ENCODE measurements around the gene SSBP2. TPM values are rescaled to one million over a fixed set of nuclear protein-coding genes. Genes with fewer than 3 reads are reported as not detected.
"Not testable (repeated sequence)": the region's sequence is repeated elsewhere in the genome, so short reads cannot be mapped to it uniquely, and the experiment has no call there.

The SSBP2 gene
- total RNA-seq, 1 donor from 2014 or later = 24.3 TPM

GRCh38 chr5:81592085-81592484 lies 158.8 kb downstream of the SSBP2 start:
- intact Hi-C loops (cut with micrococcal nuclease); H3K4me3 Mint-ChIP-seq (ENCODE audit: low read depth); DNase-seq (ENCODE audit: low spot score); H3K27ac Mint-ChIP-seq; H3K27me3 Mint-ChIP-seq (ENCODE audit: low read depth): not testable (repeated sequence)
- Mint-ChIP-seq H3K4me1 (ENCODE audit: low read depth) (peaks cover 15% of the 10 kb centered on the region), H3K9me3 (peaks cover 21% of the 10 kb centered on the region), H3K36me3 (ENCODE audit: low read depth) (peaks cover 42% of the 10 kb centered on the region)

GRCh38 chr5:81590498-81591384 lies 160.2 kb downstream of the SSBP2 start:
- no peak overlapping the region for H3K27ac Mint-ChIP-seq
- H3K9me3 Mint-ChIP-seq = peaks cover 21% of the 10 kb centered on the region
- no peaks in the 10 kb centered on the region for H3K27me3 Mint-ChIP-seq (ENCODE audit: low read depth)
- intact Hi-C loops (cut with micrococcal nuclease) = no loop called here
- peaks cover 36% of the 10 kb centered on the region for H3K36me3 Mint-ChIP-seq (ENCODE audit: low read depth)
- peaks cover 15% of the 10 kb centered on the region for H3K4me1 Mint-ChIP-seq (ENCODE audit: low read depth)
- no peak overlapping the region for H3K4me3 Mint-ChIP-seq (ENCODE audit: low read depth)
- DNase-seq (ENCODE audit: low spot score) = no peak

GRCh38 chr5:81579262-81579924 lies 171.5 kb downstream of the SSBP2 start:
- peak overlapping the region; percentile 2 for H3K27ac Mint-ChIP-seq
- H3K9me3 Mint-ChIP-seq = no peaks in the 10 kb centered on the region
- H3K4me1 Mint-ChIP-seq (ENCODE audit: low read depth) = peaks cover 29% of the 10 kb centered on the region
- peaks cover 5% of the 10 kb centered on the region for H3K36me3 Mint-ChIP-seq (ENCODE audit: low read depth)
- no peak overlapping the region for H3K4me3 Mint-ChIP-seq (ENCODE audit: low read depth)
- intact Hi-C loops (cut with micrococcal nuclease) = loop anchor here (2.0 to 5.0 kb wide), 2 partner anchors 53 to 62 kb away; no protein-coding TSS in a partner anchor
- no peak for DNase-seq (ENCODE audit: low spot score)
- no peaks in the 10 kb centered on the region for H3K27me3 Mint-ChIP-seq (ENCODE audit: low read depth)

GRCh38 chr5:81577091-81577490 lies 173.8 kb downstream of the SSBP2 start:
- Mint-ChIP-seq H3K27ac (no peak overlapping the region), H3K36me3 (ENCODE audit: low read depth) (peaks cover 13% of the 10 kb centered on the region), H3K4me1 (ENCODE audit: low read depth) (peaks cover 37% of the 10 kb centered on the region), H3K9me3 (no peaks in the 10 kb centered on the region), H3K27me3 (ENCODE audit: low read depth) (no peaks in the 10 kb centered on the region), H3K4me3 (ENCODE audit: low read depth) (no peak overlapping the region)
- intact Hi-C loops (cut with micrococcal nuclease) = loop anchor here (5.0 kb wide), 1 partner anchor 60 kb away; no protein-coding TSS in a partner anchor
- no peak for DNase-seq (ENCODE audit: low spot score)

GRCh38 chr5:81575924-81576323 lies 175.0 kb downstream of the SSBP2 start:
- H3K9me3 Mint-ChIP-seq = no peaks in the 10 kb centered on the region

GRCh38 chr5:81572201-81572600 lies 178.7 kb downstream of the SSBP2 start:
- Mint-ChIP-seq H3K36me3 (ENCODE audit: low read depth) (peaks cover 34% of the 10 kb centered on the region), H3K4me1 (ENCODE audit: low read depth) (peaks cover 20% of the 10 kb centered on the region), H3K27ac (no peak overlapping the region), H3K27me3 (ENCODE audit: low read depth) (no peaks in the 10 kb centered on the region), H3K9me3 (peaks cover 4% of the 10 kb centered on the region), H3K4me3 (ENCODE audit: low read depth) (no peak overlapping the region)
- intact Hi-C loops (cut with micrococcal nuclease) = no loop called here
- no peak for DNase-seq (ENCODE audit: low spot score)

More at GRCh38 chr5:81575924-81576323, 175.0 kb downstream of the SSBP2 start:
- intact Hi-C loops (cut with micrococcal nuclease) = loop anchor here (5.0 kb wide), 1 partner anchor 59 kb away; no protein-coding TSS in a partner anchor
- peaks cover 15% of the 10 kb centered on the region for H3K36me3 Mint-ChIP-seq (ENCODE audit: low read depth)
- no peak for DNase-seq (ENCODE audit: low spot score)
- no peak overlapping the region for H3K4me3 Mint-ChIP-seq (ENCODE audit: low read depth)
- peaks cover 33% of the 10 kb centered on the region for H3K4me1 Mint-ChIP-seq (ENCODE audit: low read depth)
- no peak overlapping the region for H3K27ac Mint-ChIP-seq
- H3K27me3 Mint-ChIP-seq (ENCODE audit: low read depth) = no peaks in the 10 kb centered on the region

- peaks cover 3% of the 10 kb centered on the region for H3K36me3 Mint-ChIP-seq (ENCODE audit: low read depth)
- no peak overlapping the region for H3K4me3 Mint-ChIP-seq (ENCODE audit: low read depth)
- no peak for DNase-seq (ENCODE audit: low spot score)
- H3K4me1 Mint-ChIP-seq (ENCODE audit: low read depth) = peaks cover 31% of the 10 kb centered on the region
- intact Hi-C loops (cut with micrococcal nuclease) = no loop called here
- no peak overlapping the region for H3K27ac Mint-ChIP-seq
- H3K27me3 Mint-ChIP-seq (ENCODE audit: low read depth) = no peaks in the 10 kb centered on the region
- H3K9me3 Mint-ChIP-seq = no peaks in the 10 kb centered on the region
Measured at GRCh38 chr5:81558188-81558587, 192.7 kb downstream of the SSBP2 start.

- Mint-ChIP-seq H3K27me3 (ENCODE audit: low read depth) (no peaks in the 10 kb centered on the region), H3K4me1 (ENCODE audit: low read depth) (peaks cover 31% of the 10 kb centered on the region), H3K9me3 (no peaks in the 10 kb centered on the region), H3K4me3 (ENCODE audit: low read depth) (no peak overlapping the region), H3K27ac (no peak overlapping the region), H3K36me3 (ENCODE audit: low read depth) (peaks cover 3% of the 10 kb centered on the region)
- intact Hi-C loops (cut with micrococcal nuclease) = loop anchor here (2.0 kb wide), 1 partner anchor 18 kb away; no protein-coding TSS in a partner anchor
- DNase-seq (ENCODE audit: low spot score) = no peak
Measured at GRCh38 chr5:81556809-81557208, 194.1 kb downstream of the SSBP2 start.

GRCh38 chr5:81555865-81556264 lies 195.0 kb downstream of the SSBP2 start:
- no peaks in the 10 kb centered on the region for H3K9me3 Mint-ChIP-seq
- H3K36me3 Mint-ChIP-seq (ENCODE audit: low read depth) = peaks cover 3% of the 10 kb centered on the region
- no peaks in the 10 kb centered on the region for H3K27me3 Mint-ChIP-seq (ENCODE audit: low read depth)
- H3K27ac Mint-ChIP-seq = no peak overlapping the region
- no peak overlapping the region for H3K4me3 Mint-ChIP-seq (ENCODE audit: low read depth)
- no peak for DNase-seq (ENCODE audit: low spot score)
- peaks cover 31% of the 10 kb centered on the region for H3K4me1 Mint-ChIP-seq (ENCODE audit: low read depth)
- intact Hi-C loops (cut with micrococcal nuclease) = loop anchor here (2.0 kb wide), 1 partner anchor 17 kb away; no protein-coding TSS in a partner anchor

- H3K27me3 Mint-ChIP-seq (ENCODE audit: low read depth) = no peaks in the 10 kb centered on the region
- H3K9me3 Mint-ChIP-seq = no peaks in the 10 kb centered on the region
- no peak overlapping the region for H3K27ac Mint-ChIP-seq
- peaks cover 31% of the 10 kb centered on the region for H3K4me1 Mint-ChIP-seq (ENCODE audit: low read depth)
- intact Hi-C loops (cut with micrococcal nuclease) = no loop called here
- H3K4me3 Mint-ChIP-seq (ENCODE audit: low read depth) = no peak overlapping the region
- H3K36me3 Mint-ChIP-seq (ENCODE audit: low read depth) = peaks cover 6% of the 10 kb centered on the region
- DNase-seq (ENCODE audit: low spot score) = no peak
Measured at GRCh38 chr5:81554647-81555046, 196.2 kb downstream of the SSBP2 start.

GRCh38 chr5:81553567-81554212 lies 197.2 kb downstream of the SSBP2 start:
- no peak for DNase-seq (ENCODE audit: low spot score)
- Mint-ChIP-seq H3K27me3 (ENCODE audit: low read depth) (no peaks in the 10 kb centered on the region), H3K36me3 (ENCODE audit: low read depth) (peaks cover 6% of the 10 kb centered on the region), H3K9me3 (no peaks in the 10 kb centered on the region), H3K4me3 (ENCODE audit: low read depth) (no peak overlapping the region), H3K27ac (no peak overlapping the region), H3K4me1 (ENCODE audit: low read depth) (peaks cover 30% of the 10 kb centered on the region)
- intact Hi-C loops (cut with micrococcal nuclease) = no loop called here

- H3K36me3 Mint-ChIP-seq (ENCODE audit: low read depth) = peaks cover 3% of the 10 kb centered on the region
- H3K4me3 Mint-ChIP-seq (ENCODE audit: low read depth) = no peak overlapping the region
- no peak for DNase-seq (ENCODE audit: low spot score)
- intact Hi-C loops (cut with micrococcal nuclease) = no loop called here
- H3K4me1 Mint-ChIP-seq (ENCODE audit: low read depth) = peaks cover 23% of the 10 kb centered on the region
- H3K9me3 Mint-ChIP-seq = no peaks in the 10 kb centered on the region
- no peak overlapping the region for H3K27ac Mint-ChIP-seq
- no peaks in the 10 kb centered on the region for H3K27me3 Mint-ChIP-seq (ENCODE audit: low read depth)
Measured at GRCh38 chr5:81552852-81553566, 197.9 kb downstream of the SSBP2 start.

Measured in activated T-helper 2 cell treated with anti-CD3 and anti-CD28 coated beads, Interferon-gamma antibody, Interleukin-2, Interleukin-4, amounts not matched to agents 10 μg/mL and 5 μg/mL and 100 μg/mL, durations not matched to agents 14 hours and 24 hours and 36 hours (primary cell).